GM18858 (cell line): ENCODE measurements around the gene IL34.
"Not testable (repeated sequence)": the region's sequence is repeated elsewhere in the genome, so short reads cannot be mapped to it uniquely, and the experiment has no call there.

Experiments
- ATAC-seq: cut with Tn5 transposase; IDR thresholded peaks from one replicate; pipeline ENCODE4 v1.9.1; 2021; ENCODE audit not compliant: unreplicated experiment

The IL34 gene

GRCh38 chr16:70630960-70631745 lies 15.2 kb upstream of the IL34 start:
- no peak for ATAC-seq

GRCh38 chr16:70632273-70632672 lies 14.1 kb upstream of the IL34 start:
- ATAC-seq, result no peak

- not testable (repeated sequence) for ATAC-seq
Observed at GRCh38 chr16:70633617-70634016, 12.7 kb upstream of the IL34 start.

DNA sequence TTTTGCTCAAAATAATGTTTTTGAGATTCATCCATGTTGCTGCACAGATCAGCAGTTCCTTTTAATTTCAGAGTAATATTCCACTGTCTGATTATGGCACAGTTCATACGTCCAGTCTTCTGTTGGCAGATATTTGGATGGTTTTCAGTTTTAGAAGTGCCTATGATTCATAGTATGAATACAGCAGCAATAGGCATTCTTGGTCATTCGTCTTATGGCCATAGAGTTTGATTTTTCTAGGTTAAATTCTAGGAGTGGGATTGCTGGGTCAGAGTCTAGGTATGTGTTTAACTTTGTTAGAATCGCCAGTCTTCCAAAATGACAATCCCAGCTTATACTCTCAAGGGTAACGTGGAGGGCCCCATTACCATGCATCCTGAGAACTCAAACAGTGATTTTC lies 11.5 kb upstream of the IL34 start:
- no peak for ATAC-seq

GRCh38 chr16:70635336-70636016 lies 10.9 kb upstream of the IL34 start:
- no peak for ATAC-seq

GRCh38 chr16:70638814-70639792 lies 7.3 kb upstream of the IL34 start:
- ATAC-seq, result no peak

GRCh38 chr16:70642633-70643032 lies 3.7 kb upstream of the IL34 start:
- no peak for ATAC-seq

DNA sequence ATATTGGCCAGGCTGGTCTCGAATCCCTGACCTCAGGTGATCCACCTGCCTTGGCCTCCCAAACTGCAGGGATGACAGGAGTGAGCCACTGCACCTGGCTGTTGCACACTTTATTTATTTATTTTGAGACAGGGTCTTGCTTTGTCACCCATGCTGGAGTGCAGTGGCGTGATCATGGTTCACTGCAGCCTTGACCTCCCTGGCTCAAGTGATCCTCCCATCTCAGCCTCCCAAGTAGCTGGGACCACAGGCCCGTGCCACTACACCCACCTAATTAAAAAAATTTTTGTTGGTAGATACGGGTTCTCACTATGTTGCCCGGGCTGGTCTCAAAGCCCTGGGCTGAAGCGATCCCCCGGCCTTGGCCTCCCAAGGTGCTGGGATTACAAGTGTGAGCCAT lies 3.1 kb upstream of the IL34 start:
- not testable (repeated sequence) for ATAC-seq

- ATAC-seq, result no peak
Observed at GRCh38 chr16:70644763-70645597, 1.4 kb upstream of the IL34 start.

DNA sequence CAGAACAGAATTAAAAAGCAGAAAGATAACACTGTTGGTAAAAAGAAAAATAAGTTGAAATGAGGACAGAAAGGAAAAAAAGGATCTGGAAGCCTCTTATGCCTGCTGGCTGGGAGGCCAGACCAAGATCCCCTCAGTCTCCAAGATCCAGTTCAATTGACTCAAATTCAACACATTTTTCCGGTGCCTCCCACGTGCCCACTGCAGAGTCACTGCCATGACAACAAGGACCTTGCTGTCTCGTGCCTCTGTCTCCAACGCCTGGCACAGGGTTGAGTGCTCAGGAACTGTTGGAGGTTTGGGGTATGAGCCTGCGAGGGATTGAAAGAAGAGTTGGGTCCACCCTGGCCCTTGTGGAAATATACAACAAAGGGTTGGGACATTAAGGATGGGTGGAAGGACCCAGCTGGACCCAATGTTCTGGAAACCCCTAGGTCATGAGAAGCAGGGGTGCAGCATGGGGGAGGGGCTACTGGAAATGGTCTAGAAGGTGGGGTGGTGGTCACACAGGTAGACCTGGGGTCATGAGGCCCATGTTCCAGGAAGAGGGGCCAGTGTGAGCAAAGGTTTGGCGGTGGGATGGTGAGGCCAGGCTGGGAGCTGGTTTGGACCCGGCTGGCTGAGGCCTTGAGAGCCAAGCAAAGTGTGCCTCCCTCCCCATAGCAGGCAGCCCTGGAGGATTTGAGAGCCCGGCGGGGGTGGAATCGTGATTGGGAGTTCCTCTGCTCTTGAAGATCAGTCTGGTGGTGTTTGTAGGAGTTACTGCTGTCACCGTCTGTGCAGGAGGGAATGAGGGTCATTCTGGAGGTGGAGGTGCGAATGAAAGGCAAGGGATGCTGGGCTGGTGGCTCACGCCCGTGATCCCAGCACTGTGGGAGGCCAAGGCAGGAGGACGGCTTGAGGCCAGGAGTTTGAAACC lies 1.3 kb downstream of the IL34 start:
- ATAC-seq, result no peak

- no peak for ATAC-seq
Observed at GRCh38 chr16:70648606-70649005, 2.2 kb downstream of the IL34 start.

DNA sequence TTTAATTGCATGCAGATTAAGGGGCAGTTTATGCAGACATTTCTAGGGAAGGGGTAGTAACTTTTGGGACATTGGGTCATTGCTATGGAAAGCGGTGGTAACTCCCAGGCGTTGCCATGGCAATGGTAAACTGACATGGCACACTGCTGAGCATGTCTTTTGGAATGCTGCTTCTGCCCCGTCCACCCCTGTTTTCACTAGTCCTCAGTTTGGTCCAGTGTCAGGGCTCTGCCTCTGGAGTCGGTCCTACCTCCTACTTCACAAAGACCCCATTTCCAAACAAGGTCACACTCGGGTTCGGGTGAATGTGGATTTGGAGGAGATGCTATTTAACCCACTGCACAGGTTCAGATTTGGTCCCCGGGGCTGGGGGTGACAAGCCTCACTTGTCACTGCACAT lies 2.9 kb downstream of the IL34 start:
- ATAC-seq, result no peak

- no peak for ATAC-seq
Observed at GRCh38 chr16:70650216-70650615, 3.9 kb downstream of the IL34 start.

GRCh38 chr16:70651524-70651923 lies 5.2 kb downstream of the IL34 start:
- ATAC-seq, result no peak

GRCh38 chr16:70652322-70652721 lies 6.0 kb downstream of the IL34 start:
- no peak for ATAC-seq

DNA sequence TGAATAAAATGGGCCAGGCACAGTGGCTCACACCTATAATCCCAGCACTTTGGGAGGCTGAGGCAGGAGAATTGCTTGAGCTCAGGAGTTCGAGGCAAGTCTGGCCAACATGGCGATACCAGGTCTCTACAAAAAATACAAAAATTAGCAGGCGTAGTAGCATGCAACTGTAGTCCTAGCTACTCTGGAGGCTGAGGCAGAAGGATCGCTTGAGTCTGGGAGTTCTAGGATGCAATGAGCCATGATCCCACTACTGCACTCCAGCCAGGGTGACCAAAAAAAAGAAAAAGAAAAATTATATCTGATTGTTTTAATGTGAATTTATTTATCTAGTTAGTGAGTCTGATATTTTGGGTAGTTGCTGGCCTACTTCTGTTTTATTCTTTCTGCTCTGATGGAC lies 7.0 kb downstream of the IL34 start:
- no peak for ATAC-seq

- ATAC-seq, result no peak
Observed at GRCh38 chr16:70653809-70654771, 7.7 kb downstream of the IL34 start.

GRCh38 chr16:70656065-70656711 lies 9.8 kb downstream of the IL34 start:
- ATAC-seq, result no peak
